ENCODE results near the gene CACNB4. TPM values are rescaled to one million over a fixed set of nuclear protein-coding genes. Genes with fewer than 3 reads are reported as not detected.

CACNB4 gene
- total RNA-seq, 1 experiment from 2014 or later: 2.0 TPM

GRCh38 chr2:152037743-152038435 is 61.0 kb downstream of the CACNB4 start:
- ChIA-PET RAD21 (ENCODE audit: low non-redundant PET in 1 of 2, low total read pairs in 2 of 2, uncharacterized antibody in 2 of 2, unreplicated experiment in 2 of 2) (no interaction called here), POLR2A (no interaction called here), CTCF (interaction anchor here (1.1 kb wide), 1 partner anchor 12 kb away, joined by 6 read pairs; no protein-coding TSS in a partner anchor)
- no peak overlapping the region for H3K27ac ChIP-seq (ENCODE audit: low read depth, low read length)
- intact Hi-C loops (cut with micrococcal nuclease): loop anchor here (1.0 to 5.0 kb wide), 3 partner anchors 137 to 704 kb away; partner anchors contain the start of gene STAM2
- no TSS peak for BruUV-seq (replicated peaks)
- H3K9me3 ChIP-seq (ENCODE audit: control insufficient read depth in 1 of 2, insufficient read depth in 1 of 2, low read depth in 1 of 2, low read length in 2 of 2): no peaks in the 10 kb centered on the region
- H3K9ac ChIP-seq (ENCODE audit: low read length): no peak overlapping the region
- H3K36me3 ChIP-seq (ENCODE audit: control insufficient read depth in 1 of 2, insufficient read depth in 2 of 2, low read length in 2 of 2): no peaks in the 10 kb centered on the region
- no peaks in the 10 kb centered on the region for H3K79me2 ChIP-seq (ENCODE audit: insufficient read depth, low read length)
- ATAC-seq (no peak), DNase-seq (ENCODE audit: low read depth, low spot score) (no peak)
- TF ChIP-seq JUND (IDR thresholded peaks at IDR 0.05) (no peak), ATF3 (IDR thresholded peaks at IDR 0.05) (no peak), REST (IDR thresholded peaks at IDR 0.05; ENCODE audit: low read depth) (no peak), ZFX (IDR thresholded peaks at IDR 0.05) (no peak), ZBTB33 (IDR thresholded peaks at IDR 0.05; ENCODE audit: extremely low read depth, insufficient replicate concordance, low read length) (no peak), EZH2phosphoT487 (IDR thresholded peaks at IDR 0.05; ENCODE audit: borderline replicate concordance) (no peak), EZH2 (IDR thresholded peaks at IDR 0.05) (no peak), CEBPB (IDR thresholded peaks at IDR 0.05; ENCODE audit: low read depth) (no peak), SIN3A (IDR thresholded peaks at IDR 0.05; ENCODE audit: low read depth) (no peak)
- no peak overlapping the region for H3K4me3 ChIP-seq (replicated peaks in 1 of 2; ENCODE audit: low read depth in 1 of 2, low read length in 2 of 2)
- H2AFZ ChIP-seq (ENCODE audit: low read depth, low read length, poor library complexity, severe bottlenecking): no peak overlapping the region
- H3K4me1 ChIP-seq (ENCODE audit: control insufficient read depth in 1 of 2, insufficient read depth in 2 of 2, low read length in 2 of 2): no peaks in the 10 kb centered on the region
- H3K9me2 ChIP-seq (ENCODE audit: insufficient read depth): no peaks in the 10 kb centered on the region
- no peaks in the 10 kb centered on the region for H4K20me1 ChIP-seq (ENCODE audit: insufficient read depth)
- H3K4me2 ChIP-seq (ENCODE audit: low read length): no peak overlapping the region
- H3K27me3 ChIP-seq (ENCODE audit: insufficient read depth, low read length): no peaks in the 10 kb centered on the region

All from HCT116 (cell line).